ENCODE results near the gene PCGF6.

The PCGF6 gene

GRCh38 chr10:103382769-103383168 lies 31.8 kb upstream of the PCGF6 start:
- no peak overlapping the region for H3K4me2 ChIP-seq (ENCODE audit: low read depth, low read length, poor library complexity, severe bottlenecking)
- H3K79me2 ChIP-seq (ENCODE audit: insufficient read depth, low read length) = no peaks in the 10 kb centered on the region
- TF ChIP-seq, protein P1, sequence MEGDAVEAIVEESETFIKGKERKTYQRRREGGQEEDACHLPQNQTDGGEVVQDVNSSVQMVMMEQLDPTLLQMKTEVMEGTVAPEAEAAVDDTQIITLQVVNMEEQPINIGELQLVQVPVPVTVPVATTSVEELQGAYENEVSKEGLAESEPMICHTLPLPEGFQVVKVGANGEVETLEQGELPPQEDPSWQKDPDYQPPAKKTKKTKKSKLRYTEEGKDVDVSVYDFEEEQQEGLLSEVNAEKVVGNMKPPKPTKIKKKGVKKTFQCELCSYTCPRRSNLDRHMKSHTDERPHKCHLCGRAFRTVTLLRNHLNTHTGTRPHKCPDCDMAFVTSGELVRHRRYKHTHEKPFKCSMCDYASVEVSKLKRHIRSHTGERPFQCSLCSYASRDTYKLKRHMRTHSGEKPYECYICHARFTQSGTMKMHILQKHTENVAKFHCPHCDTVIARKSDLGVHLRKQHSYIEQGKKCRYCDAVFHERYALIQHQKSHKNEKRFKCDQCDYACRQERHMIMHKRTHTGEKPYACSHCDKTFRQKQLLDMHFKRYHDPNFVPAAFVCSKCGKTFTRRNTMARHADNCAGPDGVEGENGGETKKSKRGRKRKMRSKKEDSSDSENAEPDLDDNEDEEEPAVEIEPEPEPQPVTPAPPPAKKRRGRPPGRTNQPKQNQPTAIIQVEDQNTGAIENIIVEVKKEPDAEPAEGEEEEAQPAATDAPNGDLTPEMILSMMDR (IDR thresholded peaks at IDR 0.05; ENCODE audit: insufficient read depth, low read length, poor library complexity, severe bottlenecking) = no peak
- no peak for TF ChIP-seq EZH2phosphoT487 (conservative IDR thresholded peaks at IDR 0.05; ENCODE audit: low read length)
- H3K4me3 ChIP-seq (ENCODE audit: insufficient read depth, low read length, poor library complexity, severe bottlenecking) = no peak overlapping the region
- peaks cover 12% of the 10 kb centered on the region for H3K36me3 ChIP-seq (ENCODE audit: low read length)
- H2AFZ ChIP-seq (ENCODE audit: low read depth, low read length, severe bottlenecking) = no peak overlapping the region
- H3F3A ChIP-seq (ENCODE audit: insufficient read depth) = 0 out of 2 replicates have a peak, but pooled peaks cover 10% of the 10 kb centered on the region
- H3K9me2 ChIP-seq (replicated peaks; ENCODE audit: insufficient read depth, low read length) = no peaks in the 10 kb centered on the region
- no peaks in the 10 kb centered on the region for H3K27me3 ChIP-seq (ENCODE audit: low read length)
- no peaks in the 10 kb centered on the region for H3K9me3 ChIP-seq (ENCODE audit: insufficient read depth, low read length)
- H3K9ac ChIP-seq (ENCODE audit: low read length) = no peak overlapping the region
- H3K27ac ChIP-seq (ENCODE audit: low read depth, low read length) = no peak overlapping the region
- H4K20me1 ChIP-seq (ENCODE audit: low read depth, low read length) = no peaks in the 10 kb centered on the region

- no peak overlapping the region for H3K4me3 ChIP-seq (ENCODE audit: insufficient read depth, low read length, poor library complexity, severe bottlenecking)
- H3K9me2 ChIP-seq (replicated peaks; ENCODE audit: insufficient read depth, low read length) = no peaks in the 10 kb centered on the region
- H3K79me2 ChIP-seq (ENCODE audit: insufficient read depth, low read length) = peaks cover 25% of the 10 kb centered on the region
- H3K36me3 ChIP-seq (ENCODE audit: low read length) = peaks cover 19% of the 10 kb centered on the region
- H2AFZ ChIP-seq (ENCODE audit: low read depth, low read length, severe bottlenecking) = no peak overlapping the region
- peaks cover 2% of the 10 kb centered on the region; the same call in 1 of the 2 replicates for H3F3A ChIP-seq (ENCODE audit: insufficient read depth)
- no peak overlapping the region for H3K27ac ChIP-seq (ENCODE audit: low read depth, low read length)
- H3K9ac ChIP-seq (ENCODE audit: low read length) = no peak overlapping the region
- no peaks in the 10 kb centered on the region for H3K27me3 ChIP-seq (ENCODE audit: low read length)
- no peak overlapping the region for H3K4me2 ChIP-seq (ENCODE audit: low read depth, low read length, poor library complexity, severe bottlenecking)
- no peaks in the 10 kb centered on the region for H4K20me1 ChIP-seq (ENCODE audit: low read depth, low read length)
- no peaks in the 10 kb centered on the region for H3K9me3 ChIP-seq (ENCODE audit: insufficient read depth, low read length)
- TF ChIP-seq, protein P1 (IDR thresholded peaks at IDR 0.05; ENCODE audit: insufficient read depth, low read length, poor library complexity, severe bottlenecking) = no peak
- no peak for TF ChIP-seq EZH2phosphoT487 (conservative IDR thresholded peaks at IDR 0.05; ENCODE audit: low read length)
These were observed 23.3 kb upstream of the PCGF6 start for GRCh38 chr10:103374263-103374662.

DNA sequence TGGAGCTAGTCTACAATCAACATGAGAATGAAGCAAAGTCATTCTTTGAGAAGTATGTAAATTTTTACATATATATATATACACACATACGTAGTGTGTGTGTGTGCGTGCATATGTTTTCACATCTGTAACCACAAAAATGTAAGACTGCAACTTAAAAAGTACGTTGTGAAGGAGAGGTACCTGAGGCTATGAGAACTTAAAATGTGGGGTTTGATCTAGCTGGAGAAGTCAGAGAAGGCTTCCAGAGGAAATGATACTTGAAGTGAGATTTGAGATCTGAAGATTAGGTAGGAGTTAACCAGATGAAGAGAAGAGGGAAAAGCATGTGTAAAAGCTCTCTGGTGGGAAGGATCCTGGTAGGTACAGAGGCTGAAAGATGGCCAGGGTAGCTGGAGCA lies 22.6 kb upstream of the PCGF6 start:
- H2AFZ ChIP-seq (ENCODE audit: low read depth, low read length, severe bottlenecking) = no peak overlapping the region
- peaks cover 2% of the 10 kb centered on the region; the same call in 1 of the 2 replicates for H3F3A ChIP-seq (ENCODE audit: insufficient read depth)
- no peak overlapping the region for H3K4me3 ChIP-seq (ENCODE audit: insufficient read depth, low read length, poor library complexity, severe bottlenecking)
- H3K9me3 ChIP-seq (ENCODE audit: insufficient read depth, low read length) = no peaks in the 10 kb centered on the region
- H3K9ac ChIP-seq (ENCODE audit: low read length) = no peak overlapping the region
- no peak for TF ChIP-seq EZH2phosphoT487 (conservative IDR thresholded peaks at IDR 0.05; ENCODE audit: low read length)
- TF ChIP-seq, protein P1 (IDR thresholded peaks at IDR 0.05; ENCODE audit: insufficient read depth, low read length, poor library complexity, severe bottlenecking) = no peak
- H3K4me2 ChIP-seq (ENCODE audit: low read depth, low read length, poor library complexity, severe bottlenecking) = no peak overlapping the region
- H3K27ac ChIP-seq (ENCODE audit: low read depth, low read length) = no peak overlapping the region
- H3K36me3 ChIP-seq (ENCODE audit: low read length) = peaks cover 19% of the 10 kb centered on the region
- H3K27me3 ChIP-seq (ENCODE audit: low read length) = no peaks in the 10 kb centered on the region
- H3K9me2 ChIP-seq (replicated peaks; ENCODE audit: insufficient read depth, low read length) = no peaks in the 10 kb centered on the region
- no peaks in the 10 kb centered on the region for H4K20me1 ChIP-seq (ENCODE audit: low read depth, low read length)
- H3K79me2 ChIP-seq (ENCODE audit: insufficient read depth, low read length) = peaks cover 32% of the 10 kb centered on the region

All from SU-DHL-6 (cell line).